Endothelial cell of umbilical vein (primary cell): ENCODE measurements around the gene LY9. TPM values are rescaled to one million over a fixed set of nuclear protein-coding genes. Genes with fewer than 3 reads are reported as not detected.

Experiments
- BruUV-seq: library from RNA; stranded (reverse); fragments of 400-500 nt; replicated peaks from 2 replicates; lab custom pipeline; 2021; lab: Mats Ljungman, UMichigan
- CTCF ChIA-PET: fragments of 300-600, 350-600 bp; sonication (Branson Sonifier 250); formaldehyde crosslinking; loops from one replicate; lab custom pipeline; 2021; ENCODE audit warnings: antibody characterized with exemption, inconsistent platforms; lab: Charles Lee
- POLR2A ChIA-PET: fragments of 300-600, 350-600 bp; sonication (Branson Sonifier 250); formaldehyde crosslinking; loops from one replicate; lab custom pipeline; 2021; ENCODE audit warnings: antibody characterized with exemption, inconsistent platforms; lab: Charles Lee
- DNase-seq: peaks from one replicate; pipeline ENCODE4 v3.0.0-alpha.2; 2011; ENCODE audit warnings: low read depth, low spot score
- FAIRE-seq: peaks from 2 replicates; lab custom pipeline; 2011; peaks lifted over from hg19 to GRCh38; lab: Jason Lieb, UNC
- H2AFZ ChIP-seq: 2 replicates; pipeline ENCODE4 v1.6.0; 2012; ENCODE audit warnings: low read depth, low read length, control low read depth, inconsistent platforms
- H3K27ac ChIP-seq: 2 replicates; pipeline ENCODE4 v1.5.1; 2011; ENCODE audit warnings: low read depth, mild to moderate bottlenecking, control low read depth, low read length, moderate library complexity; ENCODE audit not compliant: insufficient read depth
- H3K27me3 ChIP-seq, 2 experiments: 2 replicates each; pipeline versions ENCODE4 v1.6.0 to v1.6.1; 2011; ENCODE audit warnings: low read length in 2 of 2, mixed read lengths in 1 of 2; ENCODE audit not compliant: control insufficient read depth in 2 of 2, insufficient read depth in 2 of 2
- H3K36me3 ChIP-seq, 2 experiments: 2 replicates in 1 of 2; 3 replicates in 1 of 2; pipeline ENCODE4 v1.5.1; 2011; ENCODE audit warnings: low read length in 2 of 2, mild to moderate bottlenecking in 1 of 2, moderate library complexity in 1 of 2; ENCODE audit not compliant: control insufficient read depth in 2 of 2, insufficient read depth in 2 of 2; ENCODE audit errors: extremely low read depth in 1 of 2
- H3K4me1 ChIP-seq: 3 replicates; pipeline ENCODE4 v1.5.1; 2011; ENCODE audit warnings: mild to moderate bottlenecking, low read length; ENCODE audit not compliant: control insufficient read depth, insufficient read depth; ENCODE audit errors: extremely low read depth
- H3K4me2 ChIP-seq: 2 replicates; pipeline ENCODE4 v1.6.1; 2011; ENCODE audit warnings: low read length, control low read depth, mixed read lengths; ENCODE audit not compliant: insufficient read depth
- H3K4me3 ChIP-seq, 3 experiments: fragments of 200-600 bp in 1 of 3; sonication (generic), shearing (Covaris generic) in 1 of 3; replicated peaks in 1 of 3; 2 replicates each; pipeline ENCODE4 v1.5.1; 2011 to 2016; ENCODE audit warnings: control low read depth in 3 of 3, low read length in 3 of 3, mild to moderate bottlenecking in 2 of 3, inconsistent platforms in 1 of 3, low read depth in 1 of 3, moderate library complexity in 1 of 3; ENCODE audit not compliant: insufficient read depth in 1 of 3
- H3K79me2 ChIP-seq: 2 replicates; pipeline ENCODE4 v1.6.0; 2012; ENCODE audit warnings: low read length, inconsistent platforms; ENCODE audit not compliant: control insufficient read depth, insufficient read depth
- H3K9ac ChIP-seq: replicated peaks from 2 replicates; pipeline ENCODE3; 2011; ENCODE audit warnings: low read length, control low read depth; ENCODE audit not compliant: insufficient read depth; ENCODE audit errors: extremely low read depth
- H3K9me1 ChIP-seq: replicated peaks from 3 replicates; pipeline ENCODE4 v1.6.0; 2011; ENCODE audit warnings: mild to moderate bottlenecking, low read length; ENCODE audit not compliant: control insufficient read depth, insufficient read depth; ENCODE audit errors: extremely low read depth
- H3K9me3 ChIP-seq: replicated peaks from 2 replicates; pipeline ENCODE4 v1.5.1; 2012; ENCODE audit warnings: low read length, inconsistent platforms; ENCODE audit not compliant: control insufficient read depth, insufficient read depth
- H4K20me1 ChIP-seq: replicated peaks from 2 replicates; pipeline ENCODE3; 2011; ENCODE audit warnings: mild to moderate bottlenecking, low read length; ENCODE audit not compliant: control insufficient read depth, insufficient read depth; ENCODE audit errors: extremely low read depth
- EZH2 ChIP-seq: IDR thresholded peaks from 2 replicates; pipeline ENCODE4 v1.6.1; 2012; ENCODE audit warnings: borderline replicate concordance, low read depth, mild to moderate bottlenecking, moderate library complexity, low read length, inconsistent platforms; ENCODE audit not compliant: severe bottlenecking
- FOS ChIP-seq: IDR thresholded peaks from 2 replicates; pipeline ENCODE4 v1.6.1; 2011; ENCODE audit warnings: mild to moderate bottlenecking, low read length, moderate library complexity, borderline replicate concordance; ENCODE audit not compliant: insufficient read depth
- GATA2 ChIP-seq: IDR thresholded peaks from 2 replicates; pipeline ENCODE4 v1.7.0; 2011; ENCODE audit warnings: low read depth, mild to moderate bottlenecking, moderate library complexity, mixed read lengths, low read length; ENCODE audit not compliant: insufficient read length, insufficient read depth
- JUN ChIP-seq: IDR thresholded peaks from 2 replicates; pipeline ENCODE4 v1.6.1; 2011; ENCODE audit warnings: borderline replicate concordance, low read depth; ENCODE audit not compliant: insufficient read length, insufficient read depth
- MYC ChIP-seq: IDR thresholded peaks from one replicate; pipeline ENCODE4 v1.6.1; 2011; ENCODE audit warnings: mild to moderate bottlenecking, low read depth, low read length
- POLR2A ChIP-seq: IDR thresholded peaks from 2 replicates; pipeline ENCODE4 v1.6.1; 2012; ENCODE audit warnings: low read depth, mild to moderate bottlenecking, control low read depth, low read length
- POLR2AphosphoS5 ChIP-seq: IDR thresholded peaks from 2 replicates; pipeline ENCODE4 v1.6.1; 2012; ENCODE audit warnings: low read depth, mild to moderate bottlenecking, control low read depth, low read length, moderate library complexity; ENCODE audit not compliant: insufficient read depth
- dilution Hi-C: fragments of 300-500 bp; cut with MboI; formaldehyde crosslinking; loops from one replicate; pipeline ENCODE4 v1.15.0; 2019; ENCODE audit warnings: low sequenced_read_pairs; ENCODE audit not compliant: extremely low pct_ligation_motif_present
- intact Hi-C: fragments of 100-400 bp; cut with micrococcal nuclease; formaldehyde crosslinking; loops from one replicate; pipeline ENCODE4 v1.10.0; 2022
- polyA plus RNA-seq, 4 experiments: library from polyadenylated mRNA; depleted of rRNA in 3 of 4; stranded (reverse) in 3 of 4; unstranded in 1 of 4; fragments of >200 nt; gene quantifications; 2 replicates each; pipeline versions ENCODE4 v1.2.1 to v1.2.3, GENCODE V29; 2011 to 2012; ENCODE audit warnings: missing spikeins in 1 of 4
- total RNA-seq: library from RNA; stranded (reverse); gene quantifications from 2 replicates; pipeline ENCODE4 v1.2.3, GENCODE V29; 2021
- TF ChIP-seq, protein P1 (sequence below): IDR thresholded peaks from 2 replicates; pipeline ENCODE4 v1.6.1; 2011; ENCODE audit not compliant: insufficient read depth, insufficient read length
- TF ChIP-seq, protein P2 (sequence below), 2 donors: IDR thresholded peaks; 1 replicate in 1 of 2; 2 replicates in 1 of 2; pipeline ENCODE4 v1.5.1; 2011; ENCODE audit warnings: low read length in 2 of 2, mild to moderate bottlenecking in 2 of 2, moderate library complexity in 2 of 2, control low read depth in 1 of 2, inconsistent platforms in 1 of 2, low read depth in 1 of 2; ENCODE audit not compliant: insufficient read depth in 1 of 2; ENCODE audit errors: extremely low read depth in 1 of 2

The LY9 gene
- total and polyA plus RNA-seq, 2 donors (not counting 3 experiments of a cell fraction or from before 2014, with no cell fraction given): not detected

DNA sequence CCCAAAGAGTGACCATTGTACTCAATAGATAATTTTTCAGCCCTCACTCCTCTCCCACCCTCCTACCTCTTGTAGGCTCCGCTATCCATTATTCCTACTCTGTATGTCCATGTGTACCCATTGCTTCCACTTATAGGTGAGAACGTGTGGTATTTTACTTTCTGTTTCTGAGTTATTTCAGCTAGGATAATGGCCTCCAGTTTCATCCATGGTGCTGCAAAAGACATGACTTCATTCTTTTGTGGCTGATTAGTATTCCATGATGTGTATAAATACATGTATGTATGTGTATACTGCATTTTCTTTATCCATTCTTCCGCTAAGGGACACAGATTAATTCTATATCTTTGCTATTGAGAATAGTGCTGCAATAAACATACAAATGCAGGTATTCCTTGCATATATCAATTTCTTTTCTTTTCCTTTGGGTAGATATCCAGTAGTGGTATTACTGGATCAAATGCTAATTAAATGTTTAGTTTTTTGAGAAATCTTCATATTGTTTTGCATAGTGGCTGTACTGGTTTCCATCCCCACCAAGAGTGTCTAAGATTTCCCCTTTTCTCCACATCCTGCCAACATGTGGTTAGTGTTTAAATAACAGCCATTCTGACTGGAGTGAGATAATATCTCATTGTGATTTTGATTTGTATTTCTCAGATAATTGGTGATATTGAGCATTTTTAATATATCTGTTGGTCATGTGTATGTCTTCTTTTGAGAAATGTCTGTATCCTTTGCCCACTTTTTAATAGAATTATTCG is 4.9 kb downstream of the LY9 start:
- dilution Hi-C loops: no loop called here
- H3K27me3 ChIP-seq: no peaks in the 10 kb centered on the region
- TF ChIP-seq, protein P1, sequence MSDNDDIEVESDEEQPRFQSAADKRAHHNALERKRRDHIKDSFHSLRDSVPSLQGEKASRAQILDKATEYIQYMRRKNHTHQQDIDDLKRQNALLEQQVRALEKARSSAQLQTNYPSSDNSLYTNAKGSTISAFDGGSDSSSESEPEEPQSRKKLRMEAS: no peak
- TF ChIP-seq, protein P2, sequence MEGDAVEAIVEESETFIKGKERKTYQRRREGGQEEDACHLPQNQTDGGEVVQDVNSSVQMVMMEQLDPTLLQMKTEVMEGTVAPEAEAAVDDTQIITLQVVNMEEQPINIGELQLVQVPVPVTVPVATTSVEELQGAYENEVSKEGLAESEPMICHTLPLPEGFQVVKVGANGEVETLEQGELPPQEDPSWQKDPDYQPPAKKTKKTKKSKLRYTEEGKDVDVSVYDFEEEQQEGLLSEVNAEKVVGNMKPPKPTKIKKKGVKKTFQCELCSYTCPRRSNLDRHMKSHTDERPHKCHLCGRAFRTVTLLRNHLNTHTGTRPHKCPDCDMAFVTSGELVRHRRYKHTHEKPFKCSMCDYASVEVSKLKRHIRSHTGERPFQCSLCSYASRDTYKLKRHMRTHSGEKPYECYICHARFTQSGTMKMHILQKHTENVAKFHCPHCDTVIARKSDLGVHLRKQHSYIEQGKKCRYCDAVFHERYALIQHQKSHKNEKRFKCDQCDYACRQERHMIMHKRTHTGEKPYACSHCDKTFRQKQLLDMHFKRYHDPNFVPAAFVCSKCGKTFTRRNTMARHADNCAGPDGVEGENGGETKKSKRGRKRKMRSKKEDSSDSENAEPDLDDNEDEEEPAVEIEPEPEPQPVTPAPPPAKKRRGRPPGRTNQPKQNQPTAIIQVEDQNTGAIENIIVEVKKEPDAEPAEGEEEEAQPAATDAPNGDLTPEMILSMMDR (IDR thresholded peaks at IDR 0.05; ENCODE audit: extremely low read depth in 1 of 2, insufficient read depth in 1 of 2, low read depth in 1 of 2, low read length in 2 of 2): no peak
- TF ChIP-seq POLR2A (no peak), MYC (no peak), POLR2AphosphoS5 (no peak), EZH2 (no peak), JUN (no peak), FOS (no peak), GATA2 (no peak)
- ChIA-PET POLR2A (no interaction called here), CTCF (interaction anchor here (1.3 kb wide), 1 partner anchor 34 kb away, joined by 4 read pairs; no protein-coding TSS in a partner anchor)
- BruUV-seq: no TSS peak
- no peaks in the 10 kb centered on the region for H3K9me3 ChIP-seq
- H3K4me3 ChIP-seq: no peak overlapping the region
- no peak for DNase-seq
- no peak overlapping the region for H3K9ac ChIP-seq
- no peak for FAIRE-seq
- H3K36me3 ChIP-seq: no peaks in the 10 kb centered on the region
- H3K9me1 ChIP-seq: no peaks in the 10 kb centered on the region
- no peaks in the 10 kb centered on the region for H4K20me1 ChIP-seq
- H2AFZ ChIP-seq: no peak overlapping the region
- intact Hi-C loops: no loop called here
- H3K4me1 ChIP-seq: no peaks in the 10 kb centered on the region
- no peak overlapping the region for H3K4me2 ChIP-seq
- H3K27ac ChIP-seq: no peak overlapping the region
- H3K79me2 ChIP-seq: no peaks in the 10 kb centered on the region
